Astrocyte of the spinal cord (primary cell): ENCODE data around the gene ITPRIP.

Source experiments
- DNase-seq: peaks from one replicate; pipeline ENCODE4 v3.0.0; 2011; ENCODE audit warnings: low read depth, low spot score
- H3K4me3 ChIP-seq: 2 replicates; pipeline ENCODE4 v1.5.1; 2011; ENCODE audit warnings: low read depth, mild to moderate bottlenecking, low read length, moderate library complexity
- in situ Hi-C: cut with HindIII; loops from 2 replicates; pipeline ENCODE4 v1.10.0; 2017; ENCODE audit warnings: low sequenced_read_pairs
- TF ChIP-seq, protein P1 (sequence below): IDR thresholded peaks from 2 replicates; pipeline ENCODE4 v1.5.1; 2012; ENCODE audit warnings: low read depth, mild to moderate bottlenecking, low read length, inconsistent platforms

The ITPRIP gene

DNA sequence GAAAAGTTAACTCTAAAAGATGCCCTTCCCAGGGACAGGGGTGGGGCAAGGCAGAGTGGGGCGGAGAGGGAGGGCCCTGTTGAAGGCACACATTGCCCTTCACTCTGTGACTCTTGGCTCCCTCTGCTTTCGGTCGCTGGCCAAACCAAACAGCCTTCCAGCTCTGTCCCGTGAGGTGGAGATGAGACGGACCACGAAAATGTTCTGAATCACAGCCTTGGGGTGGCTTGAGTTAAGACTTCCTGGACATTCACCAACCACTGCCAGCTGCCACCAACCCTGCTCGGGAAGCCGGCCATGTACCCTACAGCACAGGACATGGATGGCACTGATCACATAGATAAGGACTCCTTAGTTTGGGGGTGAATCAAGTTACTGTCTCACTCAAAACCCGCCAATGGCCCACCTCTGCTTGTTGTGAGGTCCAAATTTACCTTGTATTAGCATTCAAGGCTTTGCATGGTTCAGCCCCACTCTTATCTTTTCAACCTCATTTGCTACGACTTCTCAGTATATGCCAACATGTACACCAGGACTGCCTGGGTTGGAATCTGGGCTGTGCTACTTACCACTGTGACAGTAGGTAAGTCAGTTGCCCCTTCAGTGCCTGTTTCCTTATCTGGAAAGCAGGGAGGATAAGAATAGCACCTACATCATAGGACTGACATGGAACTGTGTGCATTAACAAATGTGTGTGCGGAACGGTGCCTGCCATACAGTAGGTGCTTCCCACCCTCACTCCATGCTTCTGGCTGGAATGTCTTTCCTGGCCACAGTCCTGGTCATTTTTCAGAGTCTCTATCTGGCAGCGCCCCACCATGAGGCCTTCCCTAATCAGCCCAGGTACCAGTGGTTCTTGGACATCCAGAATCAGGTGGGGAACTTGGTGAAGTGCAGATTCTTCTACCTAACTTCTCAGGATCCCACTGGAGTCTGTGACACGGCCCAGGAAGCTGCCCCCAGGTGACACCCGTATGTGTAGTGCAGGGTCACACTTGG is 28.0 kb downstream of the ITPRIP start:
- in situ Hi-C loops: no loop called here
- DNase-seq: peak; percentile 91
- TF ChIP-seq, protein P1, sequence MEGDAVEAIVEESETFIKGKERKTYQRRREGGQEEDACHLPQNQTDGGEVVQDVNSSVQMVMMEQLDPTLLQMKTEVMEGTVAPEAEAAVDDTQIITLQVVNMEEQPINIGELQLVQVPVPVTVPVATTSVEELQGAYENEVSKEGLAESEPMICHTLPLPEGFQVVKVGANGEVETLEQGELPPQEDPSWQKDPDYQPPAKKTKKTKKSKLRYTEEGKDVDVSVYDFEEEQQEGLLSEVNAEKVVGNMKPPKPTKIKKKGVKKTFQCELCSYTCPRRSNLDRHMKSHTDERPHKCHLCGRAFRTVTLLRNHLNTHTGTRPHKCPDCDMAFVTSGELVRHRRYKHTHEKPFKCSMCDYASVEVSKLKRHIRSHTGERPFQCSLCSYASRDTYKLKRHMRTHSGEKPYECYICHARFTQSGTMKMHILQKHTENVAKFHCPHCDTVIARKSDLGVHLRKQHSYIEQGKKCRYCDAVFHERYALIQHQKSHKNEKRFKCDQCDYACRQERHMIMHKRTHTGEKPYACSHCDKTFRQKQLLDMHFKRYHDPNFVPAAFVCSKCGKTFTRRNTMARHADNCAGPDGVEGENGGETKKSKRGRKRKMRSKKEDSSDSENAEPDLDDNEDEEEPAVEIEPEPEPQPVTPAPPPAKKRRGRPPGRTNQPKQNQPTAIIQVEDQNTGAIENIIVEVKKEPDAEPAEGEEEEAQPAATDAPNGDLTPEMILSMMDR: no peak
- no peak overlapping the region for H3K4me3 ChIP-seq

DNA sequence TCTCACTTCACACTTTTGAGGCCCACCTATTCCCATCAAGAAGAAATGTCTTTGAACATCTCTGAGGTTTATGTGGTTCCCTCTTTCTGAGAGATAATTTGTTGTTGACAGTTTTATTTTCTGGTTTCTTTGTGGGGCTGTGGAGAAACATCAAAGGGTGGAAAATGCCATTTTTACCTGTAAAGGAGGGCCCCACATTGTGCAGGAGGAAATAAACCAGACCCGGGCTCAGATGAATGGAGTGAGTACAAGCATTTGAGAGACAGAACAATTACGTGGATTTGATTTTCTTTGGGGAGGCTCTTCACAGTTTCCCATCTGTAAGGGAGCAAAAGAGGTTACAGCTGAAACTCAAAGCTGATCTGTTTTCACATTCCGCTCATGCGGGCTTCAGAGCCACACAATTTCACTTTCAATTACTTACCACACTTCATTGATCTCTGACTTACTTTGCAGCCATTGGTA is 29.8 kb downstream of the ITPRIP start:
- no peak for DNase-seq
- in situ Hi-C loops: no loop called here
- H3K4me3 ChIP-seq: no peak overlapping the region
- TF ChIP-seq, protein P1: no peak

DNA sequence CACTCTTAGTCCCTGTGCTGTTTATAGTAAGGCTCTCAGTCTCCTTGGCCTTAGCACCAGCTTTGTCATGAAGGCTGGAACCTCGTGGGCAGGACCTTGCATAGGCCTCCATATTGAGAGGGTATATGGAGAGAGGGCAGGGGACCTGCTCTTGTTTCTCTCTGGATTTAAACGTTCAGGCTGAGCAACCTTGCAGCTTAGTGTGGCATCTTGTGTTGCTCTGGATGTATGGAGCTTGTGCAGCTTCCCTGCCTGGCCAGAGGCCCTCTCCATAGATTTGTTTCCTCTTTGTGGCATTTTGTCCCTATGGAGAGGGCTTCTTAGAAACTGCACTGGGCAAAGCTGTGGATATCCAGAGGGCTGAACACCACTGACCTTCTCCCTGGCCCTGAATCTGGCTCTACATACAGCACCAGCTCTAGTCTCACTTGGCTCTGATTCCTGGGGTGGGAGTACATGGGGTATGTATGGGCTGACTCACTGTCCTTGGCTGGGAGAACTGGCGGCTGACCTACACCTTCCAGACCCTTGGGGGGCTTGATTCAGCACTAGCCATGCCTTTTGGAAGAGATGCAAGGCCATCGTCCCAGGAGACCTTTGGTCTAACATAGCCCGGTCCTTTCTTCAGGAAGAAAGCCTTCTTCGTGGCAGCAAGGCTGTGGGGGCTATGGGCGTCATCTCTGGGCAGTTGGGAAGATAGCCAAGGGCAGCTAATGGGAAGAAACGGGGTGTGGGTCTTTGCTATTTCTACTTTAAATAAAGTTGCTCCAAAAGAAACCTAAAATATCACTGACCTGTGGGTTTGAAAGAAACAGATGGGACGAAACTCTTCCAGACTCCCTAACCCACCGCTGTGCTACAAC is 30.5 kb downstream of the ITPRIP start:
- TF ChIP-seq, protein P1: no peak
- no peak for DNase-seq
- no peak overlapping the region for H3K4me3 ChIP-seq
- in situ Hi-C loops: no loop called here

DNA sequence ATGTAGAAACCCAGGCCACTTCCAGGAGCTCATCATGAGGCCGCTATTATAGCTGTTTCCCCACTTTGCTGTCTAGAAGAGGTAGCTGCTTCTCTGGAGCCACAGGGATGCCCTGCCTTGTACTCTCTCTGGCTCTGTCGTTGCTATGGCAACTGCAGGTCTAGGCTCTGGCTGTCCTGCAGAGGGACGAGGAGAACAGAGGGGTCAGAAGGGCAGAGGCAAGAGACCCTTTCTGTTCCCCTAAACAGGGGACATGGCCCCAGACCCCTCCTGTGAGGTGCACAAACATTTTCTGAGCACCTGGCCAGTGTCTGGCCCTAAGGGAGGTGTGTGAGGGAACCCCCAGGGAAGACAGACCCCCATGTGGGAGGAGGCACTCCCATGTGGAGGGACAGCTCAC is 31.4 kb downstream of the ITPRIP start:
- no peak overlapping the region for H3K4me3 ChIP-seq
- no peak for DNase-seq
- TF ChIP-seq, protein P1: no peak
- in situ Hi-C loops: no loop called here

DNA sequence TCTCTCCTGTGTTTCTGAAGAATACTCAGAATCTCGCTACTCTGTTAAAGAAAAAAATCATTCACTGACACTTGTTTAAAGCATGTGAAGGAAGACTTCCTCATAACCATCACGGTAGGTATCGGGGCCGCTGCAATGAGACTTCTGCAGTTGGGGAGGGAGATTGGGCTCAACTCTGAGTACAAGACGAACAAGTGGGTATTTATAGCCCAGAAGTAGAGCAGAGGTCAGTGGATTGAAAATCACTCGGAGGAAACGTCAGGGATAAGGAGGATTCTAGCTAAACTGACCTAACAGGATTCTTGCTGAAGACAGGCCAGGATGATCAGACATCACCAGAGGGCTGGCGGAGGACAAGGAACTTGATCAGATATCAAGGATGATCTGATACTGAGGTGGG is 33.3 kb downstream of the ITPRIP start:
- H3K4me3 ChIP-seq: no peak overlapping the region
- no peak for DNase-seq
- TF ChIP-seq, protein P1: no peak
- in situ Hi-C loops: no loop called here

DNA sequence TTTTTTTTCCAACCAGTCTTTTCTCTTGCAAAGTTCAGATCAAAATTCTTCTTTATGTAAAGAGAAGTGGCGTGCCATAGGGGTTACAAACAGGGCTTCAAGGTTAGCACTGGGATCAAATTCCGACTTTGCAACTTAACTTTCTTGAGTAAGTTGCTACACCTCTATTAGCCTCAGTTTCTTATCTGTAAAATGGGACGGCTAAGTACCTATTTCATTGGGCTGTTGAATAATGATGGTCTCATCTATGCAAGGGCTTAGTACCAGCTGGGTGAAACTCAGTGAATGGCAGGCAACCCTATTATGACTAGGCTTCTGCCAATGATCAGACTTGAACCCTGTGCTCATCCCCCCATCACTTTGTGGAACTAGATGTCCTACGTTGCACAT is 33.9 kb downstream of the ITPRIP start:
- DNase-seq: no peak
- TF ChIP-seq, protein P1: no peak
- no peak overlapping the region for H3K4me3 ChIP-seq
- in situ Hi-C loops: no loop called here
